OCI-LY3 (cell line): ENCODE data around the gene CERCAM.

Source experiments
- CTCF ChIP-seq: fragments of 200-600, 300-600 bp; sonication (generic); IDR thresholded peaks from 2 replicates; pipeline ENCODE4 v1.5.1; 2014; ENCODE audit warnings: antibody characterized with exemption, low read length, low read depth
- EZH2phosphoT487 ChIP-seq: fragments of 200-600 bp; shearing (Covaris generic); IDR thresholded peaks from 2 replicates; pipeline ENCODE4 v1.6.1; 2018; ENCODE audit warnings: antibody characterized with exemption, mixed run types, low read depth

GRCh38 chr9:128404560-128404959, 16.1 kb upstream of the CERCAM start:
- TF ChIP-seq CTCF (no peak), EZH2phosphoT487 (no peak)
